Heart right ventricle (tissue), 16 donors: ENCODE results near the gene TMPO. TPM values are rescaled to one million over a fixed set of nuclear protein-coding genes. Genes with fewer than 3 reads are reported as not detected.

Experiments used
- ATAC-seq, 8 donors: fragments of 200-7000 bp; cut with Tn5 transposase; one replicate each; pipeline ENCODE4 v1.9.1; 2020; ENCODE audit warnings: mild to moderate bottlenecking in 8 of 8, moderate library complexity in 8 of 8, moderate number of reproducible peaks in 1 of 8
- DNase-seq, 2 donors: peaks; one replicate each; pipeline ENCODE4 v3.0.0-alpha.2; 2020
- H3K27ac ChIP-seq, 10 donors: fragments of 200-600 bp; sonication (generic) in 2 of 10; one replicate each; pipeline versions ENCODE4 v1.5.0 to v1.8.0; 2020 to 2022; ENCODE audit warnings: mild to moderate bottlenecking in 3 of 10
- H3K27me3 ChIP-seq, 7 donors: fragments of 200-600 bp; one replicate each; pipeline ENCODE4 v1.8.0; 2021 to 2022; ENCODE audit warnings: mild to moderate bottlenecking in 2 of 7
- H3K36me3 ChIP-seq, 9 donors: fragments of 200-600 bp; sonication (generic) in 1 of 9; one replicate each; pipeline versions ENCODE4 v1.5.0 to v1.8.0; 2020 to 2022; ENCODE audit warnings: mild to moderate bottlenecking in 2 of 9
- H3K4me1 ChIP-seq, 9 donors: fragments of 200-600 bp; sonication (generic) in 1 of 9; one replicate each; pipeline versions ENCODE4 v1.5.0 to v1.8.0; 2020 to 2022; ENCODE audit warnings: mild to moderate bottlenecking in 4 of 9
- H3K4me3 ChIP-seq, 10 donors: fragments of 200-600 bp; sonication (generic) in 2 of 10; one replicate each; pipeline versions ENCODE4 v1.5.0 to v1.8.0; 2020 to 2022; ENCODE audit warnings: mild to moderate bottlenecking in 7 of 10, moderate library complexity in 2 of 10
- H3K9me3 ChIP-seq, 11 donors: fragments of 200-600 bp in 10 of 11; sonication (generic) in 2 of 11; one replicate each; pipeline versions ENCODE4 v1.5.0 to v1.8.0; 2013 to 2022; ENCODE audit warnings: mild to moderate bottlenecking in 2 of 11, control low read depth in 1 of 11, moderate library complexity in 1 of 11
- CTCF ChIP-seq, 9 donors: fragments of 200-600 bp; sonication (generic) in 2 of 9; IDR thresholded peaks; one replicate each; pipeline versions ENCODE4 v1.5.0 to v1.8.0; 2021 to 2022; ENCODE audit warnings: antibody characterized with exemption in 9 of 9, mild to moderate bottlenecking in 5 of 9, moderate library complexity in 1 of 9
- WGBS, 2 donors: extraction: QIAGEN DNeasy Blood & Tissue Kit; methylation state at CpG; one replicate each; pipeline ENCODE4 v1.1.7; 2013; ENCODE audit warnings: inconsistent platforms in 1 of 2; 5-methylcytosine and 5-hydroxymethylcytosine counted together
- intact Hi-C, 10 donors: fragments of 100-400 bp; cut with DNase I; formaldehyde crosslinking; loops; one replicate each; pipeline versions ENCODE4 v1.11.1 to v1.14.2; 2022
- polyA plus RNA-seq, 2 donors: library from polyadenylated mRNA; stranded (reverse); fragments of 200-250 nt; gene quantifications; one replicate each; pipeline ENCODE4 v1.2.3, GENCODE V29; 2013
- total RNA-seq, 10 donors: library from RNA; stranded (reverse); fragmentation: NEBNext Ultra II Directional in 3 of 10; extraction: Animal tissue kit (Norgen Biotek cat#: 25700) in 3 of 10; gene quantifications; one replicate each; pipeline versions ENCODE4 v1.2.1 to v1.2.4, GENCODE V29; 2021 to 2023
- donor health status: Arrhythmogenic right ventricular cardiomyopathy.
- donor health status: ischemic (EF 13 %, LVEDD 7.1; RV severe dilation, severe dysfunction).
- donor health status: healthy with polysubstance abuse.
- donor health status: DM: no; HTN: yes; CAD: no.
- donor health status: DM: no; HTN: no; CAD: no.
- donor health status: ischemic (EF 25% LVEDD 6.9; RV normal size, moderate dysfunction).
- donor health status: ischemic (EF 25% LVEDD 5.7; RV mildly dilated, moderate dysfunction).
- donor health status: healthy.
- donor health status: DM: yes; HTN: yes; CAD: no.
- donor health status: Ischemic cardiomyopathy.
- donor health status: ischemic (EF 35%, LVEDD 5.7; RV mildly dilated, moderate dysfunction).
- donor health status: nonischemic (EF 11% LVEDD 7.7; RV severe dilation, severe dysfunction).
- donor health status: DM: yes; HTN: yes; CAD: no.
- donor health status: PGD.
- donor health status: ischemic (EF 29% LVEDD 5.4; RV normal size, mild dysfunction).
- donor health status: nonischemic (EF 23%, LVEDD 6.1; RV moderate dilation, normal function).

TMPO gene
- total and polyA plus RNA-seq, 12 donors = 9.1 to 27.6 (median 12.8) TPM

GRCh38 chr12:98538031-98538430 is 22.6 kb downstream of the TMPO start:
- 95 to 96% methylated on average over 4 of the region's 4 CpGs for WGBS, 2 donors
- no peaks in the 10 kb centered on the region for H3K9me3 ChIP-seq
- H3K36me3 ChIP-seq = peaks cover 0 to 97% (median 30%) of the 10 kb centered on the region in 9 donors
- no peak for DNase-seq
- no peaks in the 10 kb centered on the region for H3K27me3 ChIP-seq
- intact Hi-C loops = no loop called here
- H3K4me1 ChIP-seq = no peaks in the 10 kb centered on the region
- H3K27ac ChIP-seq = no peak overlapping the region
- H3K4me3 ChIP-seq = no peak overlapping the region
- ATAC-seq = no peak
- TF ChIP-seq CTCF (IDR thresholded peaks at IDR 0.05) = no peak

DNA sequence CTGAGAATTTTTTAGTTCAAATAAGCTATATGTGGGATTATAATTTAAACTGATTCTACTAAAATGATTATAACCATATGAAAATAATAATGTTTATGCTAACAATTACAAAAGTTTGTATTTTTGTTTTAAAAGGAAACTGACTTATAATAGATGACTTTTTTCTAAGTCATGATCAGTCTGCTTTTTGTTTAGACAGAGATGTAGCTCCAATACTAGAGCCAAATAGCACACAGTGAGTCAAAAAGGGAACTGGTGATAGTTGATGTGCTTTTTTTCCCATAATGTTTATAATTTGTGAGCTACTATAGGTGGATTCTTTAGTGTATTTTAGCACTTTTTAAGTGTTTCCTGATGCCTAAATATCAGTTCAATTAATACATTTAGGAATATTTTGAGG is 28.3 kb downstream of the TMPO start:
- Histone ChIP-seq H3K4me1 (no peaks in the 10 kb centered on the region), H3K9me3 (no peaks in the 10 kb centered on the region), H3K36me3 (peaks cover 0 to 96% (median 22%) of the 10 kb centered on the region in 9 donors), H3K4me3 (no peak overlapping the region), H3K27ac (no peak overlapping the region), H3K27me3 (no peaks in the 10 kb centered on the region)
- intact Hi-C loops = loop anchor here in 1 of 10 donors (10.0 kb wide), 1 partner anchor 1549 kb away; no protein-coding TSS in a partner anchor
- no peak for DNase-seq
- no peak for ATAC-seq
- no peak for TF ChIP-seq CTCF (IDR thresholded peaks at IDR 0.05)

- Histone ChIP-seq H3K4me1 (no peaks in the 10 kb centered on the region), H3K9me3 (no peaks in the 10 kb centered on the region), H3K4me3 (no peak overlapping the region), H3K27ac (no peak overlapping the region), H3K36me3 (peaks cover 0 to 95% (median 22%) of the 10 kb centered on the region in 9 donors), H3K27me3 (no peaks in the 10 kb centered on the region)
- TF ChIP-seq CTCF (IDR thresholded peaks at IDR 0.05) = no peak
- DNase-seq (no peak), ATAC-seq (no peak)
- WGBS, 2 donors = 90 to 96% methylated on average over 1 of the region's 1 CpG
- intact Hi-C loops = loop anchor here in 1 of 10 donors (10.0 kb wide), 1 partner anchor 1550 kb away; no protein-coding TSS in a partner anchor
Measured at GRCh38 chr12:98544751-98545150, 29.4 kb downstream of the TMPO start.

DNA sequence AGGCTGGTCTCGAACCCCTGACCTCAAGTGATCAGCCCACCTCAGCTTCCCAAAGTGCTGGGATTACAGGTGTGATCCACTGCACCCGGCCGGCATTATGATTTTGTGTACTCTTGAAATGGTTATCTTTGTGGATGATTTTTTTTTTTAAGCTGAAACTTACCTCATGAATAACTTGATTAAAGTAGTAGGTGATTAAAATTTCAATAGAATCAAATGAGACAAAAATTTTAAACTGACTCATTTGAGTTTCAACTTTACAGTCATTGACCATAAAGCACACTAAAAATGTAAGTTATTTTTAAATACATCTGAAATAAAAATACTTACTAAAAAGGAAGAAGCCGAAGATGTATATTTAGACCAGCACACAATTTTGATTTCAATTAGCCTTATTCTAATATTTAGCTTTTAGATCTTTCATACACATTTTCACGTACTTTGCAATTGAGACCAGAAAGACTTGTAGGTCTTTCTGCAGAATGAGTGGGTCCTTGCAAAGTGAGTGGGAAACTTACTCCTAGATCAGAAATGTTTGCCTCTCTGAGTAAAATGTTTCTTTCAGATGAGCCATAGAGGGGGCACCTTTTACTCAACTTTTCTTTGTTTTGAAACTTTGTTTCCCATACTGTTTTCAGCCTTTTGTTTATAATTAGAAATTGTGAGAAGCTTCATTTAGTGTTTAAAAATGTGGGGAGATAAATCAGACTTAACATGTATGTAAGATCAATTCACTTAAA is 34.2 kb downstream of the TMPO start:
- H3K4me1 ChIP-seq = no peaks in the 10 kb centered on the region
- ATAC-seq = no peak
- DNase-seq = no peak
- no peak for TF ChIP-seq CTCF (IDR thresholded peaks at IDR 0.05)
- WGBS, 2 donors = 96 to 97% methylated on average over 5 of the region's 5 CpGs
- H3K27me3 ChIP-seq = no peaks in the 10 kb centered on the region
- H3K36me3 ChIP-seq = peaks cover 0 to 78% (median 13%) of the 10 kb centered on the region in 9 donors
- no peak overlapping the region for H3K27ac ChIP-seq
- intact Hi-C loops = loop anchor here in 2 of 10 donors (10.0 kb wide), 2 partner anchors 445 to 1555 kb away; no protein-coding TSS in a partner anchor
- no peak overlapping the region for H3K4me3 ChIP-seq
- no peaks in the 10 kb centered on the region for H3K9me3 ChIP-seq
